H1 (cell line): ENCODE data around the gene HS3ST6. TPM values are rescaled to one million over a fixed set of nuclear protein-coding genes. Genes with fewer than 3 reads are reported as not detected.

Experiments
- CTCF ChIA-PET: fragments of 300-600 bp; sonication (Branson Sonifier 250); formaldehyde crosslinking; loops from one replicate; lab custom pipeline; 2021; ENCODE audit not compliant: partially characterized antibody; lab: Charles Lee
- POLR2A ChIA-PET: fragments of 300-600 bp; sonication (Branson Sonifier 250); formaldehyde crosslinking; loops from one replicate; lab custom pipeline; 2021; ENCODE audit warnings: inconsistent platforms; ENCODE audit not compliant: partially characterized antibody; lab: Charles Lee
- DNase-seq, 2 experiments: peaks; one replicate each; pipeline versions ENCODE4 v3.0.0 to v3.0.0-alpha.2; 2010 to 2022; ENCODE audit warnings: low spot score in 2 of 2, low read depth in 1 of 2, mixed read lengths in 1 of 2
- FAIRE-seq: peaks from 2 replicates; lab custom pipeline; 2011; peaks lifted over from hg19 to GRCh38; lab: Jason Lieb, UNC
- H2AFZ ChIP-seq: 2 replicates; pipeline ENCODE4 v1.8.1; 2012; ENCODE audit warnings: low read length, inconsistent platforms
- H2AK5ac ChIP-seq: 2 replicates; pipeline ENCODE4 v1.6.1; 2013; ENCODE audit warnings: low read depth, low read length
- H2BK120ac ChIP-seq: replicated peaks from 2 replicates; pipeline ENCODE3; 2013; ENCODE audit warnings: low read depth, low read length, inconsistent platforms
- H2BK12ac ChIP-seq: 2 replicates; pipeline ENCODE4 v1.6.1; 2013; ENCODE audit warnings: low read depth, low read length
- H2BK15ac ChIP-seq: 2 replicates; pipeline ENCODE4 v1.6.1; 2013; ENCODE audit warnings: low read length
- H2BK20ac ChIP-seq: 2 replicates; pipeline ENCODE4 v1.6.1; 2013; ENCODE audit warnings: low read length
- H2BK5ac ChIP-seq: 2 replicates; pipeline ENCODE4 v1.6.1; 2013; ENCODE audit warnings: low read depth, low read length
- H3K14ac ChIP-seq: 2 replicates; pipeline ENCODE4 v1.6.1; 2013; ENCODE audit warnings: inconsistent platforms; ENCODE audit not compliant: insufficient read length
- H3K18ac ChIP-seq: 2 replicates; pipeline ENCODE4 v1.6.1; 2013; ENCODE audit warnings: low read length; ENCODE audit errors: extremely low read depth
- H3K23ac ChIP-seq: 2 replicates; pipeline ENCODE4 v1.6.1; 2013; ENCODE audit warnings: inconsistent platforms; ENCODE audit not compliant: insufficient read length
- H3K23me2 ChIP-seq: 2 replicates; pipeline ENCODE4 v1.6.1; 2013; ENCODE audit warnings: low read depth, low read length
- H3K27ac ChIP-seq: 2 replicates; pipeline ENCODE4 v1.6.1; 2011; ENCODE audit warnings: low read depth, low read length, inconsistent platforms
- H3K27me3 ChIP-seq, 4 experiments: replicated peaks in 1 of 4; 1 replicate in 1 of 4; 2 replicates in 3 of 4; pipeline versions ENCODE4 v1.6.1 to v1.8.1; 2011 to 2013; ENCODE audit warnings: low read length in 3 of 4, mild to moderate bottlenecking in 3 of 4, inconsistent platforms in 2 of 4, mixed read lengths in 2 of 4, moderate library complexity in 1 of 4; ENCODE audit not compliant: control insufficient read depth in 3 of 4, insufficient read depth in 3 of 4; ENCODE audit errors: extremely low read depth in 1 of 4
- H3K36me3 ChIP-seq, 4 experiments: 2 replicates each; pipeline versions ENCODE4 v1.6.1 to v1.8.1; 2011 to 2013; ENCODE audit warnings: mild to moderate bottlenecking in 4 of 4, low read length in 3 of 4, moderate library complexity in 2 of 4, control low read depth in 1 of 4, inconsistent platforms in 1 of 4; ENCODE audit not compliant: insufficient read depth in 4 of 4, control insufficient read depth in 2 of 4
- H3K4ac ChIP-seq: replicated peaks from 2 replicates; pipeline ENCODE3; 2013; ENCODE audit warnings: low read length, low read depth, mixed read lengths, inconsistent platforms; ENCODE audit not compliant: insufficient read length
- H3K4me1 ChIP-seq, 4 experiments: replicated peaks in 1 of 4; 1 replicate in 1 of 4; 2 replicates in 3 of 4; pipeline versions ENCODE4 v1.6.1 to v1.8.1; 2011 to 2013; ENCODE audit warnings: low read length in 3 of 4, inconsistent platforms in 2 of 4, mixed read lengths in 1 of 4; ENCODE audit not compliant: insufficient read depth in 4 of 4, control insufficient read depth in 3 of 4
- H3K4me2 ChIP-seq, 2 experiments: 2 replicates each; pipeline versions ENCODE4 v1.6.1 to v1.8.1; 2011 to 2013; ENCODE audit warnings: low read depth in 2 of 2, low read length in 2 of 2, control low read depth in 1 of 2, inconsistent platforms in 1 of 2, mild to moderate bottlenecking in 1 of 2; ENCODE audit not compliant: insufficient read depth in 1 of 2
- H3K4me3 ChIP-seq, 4 experiments: fragments of 200-600, 300-600 bp in 1 of 4; sonication (generic), shearing (Covaris generic), sonication (Bioruptor Twin) in 1 of 4; 2 replicates each; pipeline versions ENCODE4 v1.5.1 to v1.8.1; 2011 to 2016; ENCODE audit warnings: low read length in 4 of 4, low read depth in 3 of 4, control low read depth in 2 of 4, inconsistent platforms in 2 of 4, mild to moderate bottlenecking in 2 of 4, mixed read lengths in 1 of 4, moderate library complexity in 1 of 4; ENCODE audit not compliant: insufficient read depth in 2 of 4; ENCODE audit errors: extremely low read depth in 1 of 4
- H3K56ac ChIP-seq: replicated peaks from 2 replicates; pipeline ENCODE3; 2013; ENCODE audit warnings: low read depth, mild to moderate bottlenecking, mixed read lengths, low read length, inconsistent platforms; ENCODE audit not compliant: insufficient read length
- H3K79me1 ChIP-seq: 2 replicates; pipeline ENCODE4 v1.6.1; 2013; ENCODE audit warnings: low read depth, low read length, control low read depth
- H3K79me2 ChIP-seq, 2 experiments: 2 replicates each; pipeline versions ENCODE4 v1.6.1 to v1.8.1; 2012 to 2013; ENCODE audit warnings: low read length in 2 of 2, mild to moderate bottlenecking in 2 of 2, inconsistent platforms in 1 of 2; ENCODE audit not compliant: insufficient read depth in 2 of 2, control insufficient read depth in 1 of 2
- H3K9ac ChIP-seq, 4 experiments: replicated peaks in 1 of 4; 1 replicate in 1 of 4; 2 replicates in 3 of 4; pipeline versions ENCODE4 v1.6.1 to v1.8.1; 2011 to 2013; ENCODE audit warnings: low read depth in 3 of 4, low read length in 3 of 4, control low read depth in 2 of 4, mild to moderate bottlenecking in 2 of 4, moderate library complexity in 2 of 4, inconsistent platforms in 1 of 4; ENCODE audit errors: extremely low read depth in 1 of 4
- H3K9me3 ChIP-seq, 2 experiments: 2 replicates each; pipeline versions ENCODE4 v1.6.1 to v1.8.1; 2012 to 2013; ENCODE audit warnings: mild to moderate bottlenecking in 2 of 2, moderate library complexity in 2 of 2, control low read depth in 1 of 2, inconsistent platforms in 1 of 2, low read depth in 1 of 2, low read length in 1 of 2, mixed read lengths in 1 of 2; ENCODE audit not compliant: insufficient read depth in 2 of 2
- H4K20me1 ChIP-seq, 2 experiments: replicated peaks in 1 of 2; 2 replicates each; pipeline versions ENCODE3 to v1.8.1; 2011 to 2013; ENCODE audit warnings: inconsistent platforms in 2 of 2, low read length in 2 of 2, mild to moderate bottlenecking in 1 of 2; ENCODE audit not compliant: insufficient read depth in 2 of 2, control insufficient read depth in 1 of 2
- H4K5ac ChIP-seq: 2 replicates; pipeline ENCODE4 v1.6.1; 2013; ENCODE audit warnings: low read length, low read depth, mixed read lengths, inconsistent platforms; ENCODE audit not compliant: insufficient read length
- H4K8ac ChIP-seq: 2 replicates; pipeline ENCODE4 v1.8.0; 2013; ENCODE audit warnings: mild to moderate bottlenecking, moderate library complexity, low read length, inconsistent platforms; ENCODE audit not compliant: insufficient read depth; ENCODE audit errors: extremely low read depth
- H4K91ac ChIP-seq: replicated peaks from 2 replicates; pipeline ENCODE3; 2013; ENCODE audit warnings: low read length, mixed read lengths, inconsistent platforms; ENCODE audit not compliant: insufficient read length
- ATF3 ChIP-seq: IDR thresholded peaks from 2 replicates; pipeline ENCODE4 v1.6.1; 2011; ENCODE audit warnings: low read depth, mild to moderate bottlenecking, low read length; ENCODE audit not compliant: insufficient read depth
- CTCF ChIP-seq, 3 experiments: IDR thresholded peaks; 1 replicate in 2 of 3; 2 replicates in 1 of 3; pipeline versions ENCODE4 v1.5.1 to v1.6.1; 2011; ENCODE audit warnings: low read length in 3 of 3, mild to moderate bottlenecking in 3 of 3, inconsistent platforms in 2 of 3, low read depth in 1 of 3, moderate library complexity in 1 of 3; ENCODE audit not compliant: insufficient read depth in 1 of 3; ENCODE audit errors: control extremely low read depth in 1 of 3
- JUN ChIP-seq: IDR thresholded peaks from 2 replicates; pipeline ENCODE4 v1.6.1; 2011; ENCODE audit warnings: low read depth, mild to moderate bottlenecking, improper control_type of control experiment, low read length
- KDM4A ChIP-seq: IDR thresholded peaks from one replicate; pipeline ENCODE4 v1.7.1; 2012; ENCODE audit warnings: low read depth, mild to moderate bottlenecking, moderate library complexity, low read length, inconsistent platforms; ENCODE audit not compliant: severe bottlenecking
- RAD21 ChIP-seq, 2 experiments: IDR thresholded peaks in 1 of 2; conservative IDR thresholded peaks in 1 of 2; 2 replicates each; pipeline ENCODE4 v1.6.1; 2011; ENCODE audit warnings: low read depth in 2 of 2, low read length in 2 of 2, improper control_type of control experiment in 1 of 2, inconsistent platforms in 1 of 2, mild to moderate bottlenecking in 1 of 2, moderate library complexity in 1 of 2
- SP1 ChIP-seq: IDR thresholded peaks from 2 replicates; pipeline ENCODE4 v1.6.1; 2011; ENCODE audit warnings: low read depth, low read length
- SP4 ChIP-seq: IDR thresholded peaks from 2 replicates; pipeline ENCODE4 v1.6.1; 2012; ENCODE audit warnings: low read length, inconsistent platforms
- ZNF274 ChIP-seq: IDR thresholded peaks from 2 replicates; pipeline ENCODE4 v1.7.0; 2012; ENCODE audit warnings: low read length, borderline replicate concordance; ENCODE audit errors: extremely low read depth
- WGBS, 2 experiments: shearing (Covaris generic) in 1 of 2; methylation state at CpG; one replicate each; pipeline versions ENCODE4 v1.1.6 to v1.1.7; 2013 to 2015; ENCODE audit warnings: low lambda C conversion rate in 2 of 2, mixed read lengths in 2 of 2, inconsistent platforms in 1 of 2, low coverage in 1 of 2, missing lambda C conversion rate in 1 of 2; ENCODE audit not compliant: insufficient replicate concordance in 2 of 2, insufficient coverage in 1 of 2, insufficient read length in 1 of 2; ENCODE audit errors: extremely low coverage in 1 of 2, missing lambda C conversion rate in 1 of 2; 5-methylcytosine and 5-hydroxymethylcytosine counted together
- polyA plus RNA-seq, 7 experiments: library from polyadenylated mRNA; depleted of rRNA in 3 of 7; stranded (reverse) in 5 of 7; unstranded in 2 of 7; fragments of >200 nt in 5 of 7; fragments of 200-250 nt in 2 of 7; gene quantifications; 1 replicate in 5 of 7; 2 replicates in 1 of 7; 4 replicates in 1 of 7; pipeline versions ENCODE4 v1.2.1 to v1.2.3, GENCODE V29; 2011 to 2013; ENCODE audit warnings: missing spikeins in 2 of 7, mixed read lengths in 2 of 7
- total RNA-seq: library from RNA; stranded (reverse); fragmentation: NEBNext Ultra II Directional; extraction: Animal tissue kit (Norgen Biotek cat#: 25700); gene quantifications from 2 replicates; pipeline ENCODE4 v1.2.1, GENCODE V29; 2021

Gene HS3ST6
- total and polyA plus RNA-seq, 2 of the 8 experiments (the other 6 are each of a cell fraction or from before 2014, with no cell fraction given): 0.36 to 0.39 TPM

- H3K4me3 ChIP-seq: peak overlapping the region in 1 of 4 experiments; percentile 54; a peak in 2 of 8 replicates
- H4K91ac ChIP-seq: peak overlapping the region; percentile 44
- ChIA-PET POLR2A (interaction anchor here (0.5 to 2.8 kb wide), 6 partner anchors 9 to 51 kb away, joined by 3 to 15 read pairs (median 6); partner anchors contain the start of gene RPS2), CTCF (interaction anchor here (0.7 to 4.0 kb wide), 10 partner anchors 10 to 148 kb away, joined by 3 to 19 read pairs (median 3); no protein-coding TSS in a partner anchor)
- no peak overlapping the region for H3K4ac ChIP-seq
- no peaks in the 10 kb centered on the region for H3K79me1 ChIP-seq
- no peaks in the 10 kb centered on the region for H3K79me2 ChIP-seq
- no peak for DNase-seq
- H3K56ac ChIP-seq: no peak overlapping the region
- H4K8ac ChIP-seq: no peak overlapping the region
- no peak overlapping the region for H2AFZ ChIP-seq
- H2BK5ac ChIP-seq: no peak overlapping the region
- H2BK12ac ChIP-seq: no peak overlapping the region
- peaks cover 4 to 9% of the 10 kb centered on the region in 2 experiments for H4K20me1 ChIP-seq
- H3K9ac ChIP-seq: no peak overlapping the region
- no peak overlapping the region for H2AK5ac ChIP-seq
- no peaks in the 10 kb centered on the region for H3K9me3 ChIP-seq
- no peak overlapping the region for H3K14ac ChIP-seq
- H2BK20ac ChIP-seq: no peak overlapping the region
- no peak overlapping the region for H3K18ac ChIP-seq
- H3K4me2 ChIP-seq: peak overlapping the region; percentile 65 to 80
- peaks cover 0 to 37% (median 23%) of the 10 kb centered on the region in 4 experiments; a peak in 6 of 7 replicates for H3K4me1 ChIP-seq
- peaks cover 0 to 7% (median 0%) of the 10 kb centered on the region in 4 experiments; a peak in 1 of 8 replicates for H3K36me3 ChIP-seq
- no peak overlapping the region for H2BK120ac ChIP-seq
- peaks cover 9% of the 10 kb centered on the region; the same call in 1 of the 2 replicates for H3K23me2 ChIP-seq
- no peak overlapping the region for H2BK15ac ChIP-seq
- TF ChIP-seq RAD21 (IDR thresholded peaks at IDR 0.05 in 1 of 2, conservative IDR thresholded peaks at IDR 0.05 in 1 of 2; ENCODE audit: low read depth in 2 of 2, low read length in 2 of 2): peak in 1 of 2 experiments; percentile 4; a peak in 1 of 4 replicates
- TF ChIP-seq CTCF (IDR thresholded peaks at IDR 0.05; ENCODE audit: control extremely low read depth in 1 of 3, insufficient read depth in 1 of 3, low read depth in 1 of 3, low read length in 3 of 3): peak in 1 of 3 experiments; percentile 13; a peak in 1 of 4 replicates
- no peak for TF ChIP-seq SP4
- TF ChIP-seq ATF3: no peak
- no peak for TF ChIP-seq JUN
- TF ChIP-seq ZNF274: no peak
- TF ChIP-seq SP1: no peak
- no peak for TF ChIP-seq KDM4A
- H3K23ac ChIP-seq: no peak overlapping the region
- peaks cover 39 to 72% (median 61%) of the 10 kb centered on the region in 4 experiments for H3K27me3 ChIP-seq
- no peak for FAIRE-seq
- no peak overlapping the region for H3K27ac ChIP-seq
- 19% methylated on average over 2 of the region's 5 CpGs; no CpG with 5 or more reads in 1 of the 2 experiments for WGBS, 2 experiments
- no peak overlapping the region for H4K5ac ChIP-seq
Observed at GRCh38 chr16:1916640-1916990, 1.6 kb downstream of the HS3ST6 start.
